DND-41 (cell line): ENCODE measurements around the gene MMP11.

Experiments
- CTCF ChIP-seq: IDR thresholded peaks from 2 replicates; pipeline ENCODE4 v1.5.1; 2012; ENCODE audit warnings: borderline replicate concordance, low read length, moderate library complexity, mild to moderate bottlenecking; ENCODE audit not compliant: poor library complexity, severe bottlenecking; ENCODE audit errors: extremely low read depth
- EZH2 ChIP-seq: IDR thresholded peaks from 3 replicates; pipeline ENCODE4 v1.6.1; 2012; ENCODE audit warnings: borderline replicate concordance, low read depth, mild to moderate bottlenecking, moderate library complexity, low read length, inconsistent platforms; ENCODE audit not compliant: severe bottlenecking

- TF ChIP-seq CTCF (no peak), EZH2 (no peak)
These were observed 10.9 kb downstream of the MMP11 start for GRCh38 chr22:23783265-23784150.
